ENCODE results near the gene CTNNA3.

Gene CTNNA3

GRCh38 chr10:66842371-66842770 is 853.6 kb downstream of the CTNNA3 start:
- no peaks in the 10 kb centered on the region for H3K9me3 ChIP-seq (ENCODE audit: control insufficient read depth in 1 of 2, low read length in 2 of 2)
- H3K4me1 ChIP-seq (ENCODE audit: control insufficient read depth in 1 of 2, insufficient read depth in 2 of 2, low read length in 2 of 2) = no peaks in the 10 kb centered on the region
- H3K27ac ChIP-seq (ENCODE audit: low read length) = no peak overlapping the region
- H3K4me3 ChIP-seq (ENCODE audit: low read depth in 1 of 2, low read length in 2 of 2) = no peak overlapping the region
- no peaks in the 10 kb centered on the region for H3K36me3 ChIP-seq (ENCODE audit: control insufficient read depth in 1 of 2, insufficient read depth in 2 of 2, low read length in 2 of 2)
- H3K27me3 ChIP-seq (ENCODE audit: low read depth, low read length) = no peaks in the 10 kb centered on the region

- H3K27me3 ChIP-seq (ENCODE audit: low read depth, low read length) = no peaks in the 10 kb centered on the region
- no peaks in the 10 kb centered on the region for H3K4me1 ChIP-seq (ENCODE audit: control insufficient read depth in 1 of 2, insufficient read depth in 2 of 2, low read length in 2 of 2)
- H3K27ac ChIP-seq (ENCODE audit: low read length) = no peak overlapping the region
- H3K36me3 ChIP-seq (ENCODE audit: control insufficient read depth in 1 of 2, insufficient read depth in 2 of 2, low read length in 2 of 2) = no peaks in the 10 kb centered on the region
- H3K4me3 ChIP-seq (ENCODE audit: low read depth in 1 of 2, low read length in 2 of 2) = no peak overlapping the region
- H3K9me3 ChIP-seq (ENCODE audit: control insufficient read depth in 1 of 2, low read length in 2 of 2) = no peaks in the 10 kb centered on the region
Observed at GRCh38 chr10:66838656-66839055, 857.3 kb downstream of the CTNNA3 start.

GRCh38 chr10:66837990-66838389 is 858.0 kb downstream of the CTNNA3 start:
- Histone ChIP-seq H3K4me1 (ENCODE audit: control insufficient read depth in 1 of 2, insufficient read depth in 2 of 2, low read length in 2 of 2) (no peaks in the 10 kb centered on the region), H3K9me3 (ENCODE audit: control insufficient read depth in 1 of 2, low read length in 2 of 2) (no peaks in the 10 kb centered on the region), H3K4me3 (ENCODE audit: low read depth in 1 of 2, low read length in 2 of 2) (no peak overlapping the region), H3K27ac (ENCODE audit: low read length) (no peak overlapping the region), H3K27me3 (ENCODE audit: low read depth, low read length) (no peaks in the 10 kb centered on the region), H3K36me3 (ENCODE audit: control insufficient read depth in 1 of 2, insufficient read depth in 2 of 2, low read length in 2 of 2) (no peaks in the 10 kb centered on the region)

- Histone ChIP-seq H3K4me1 (ENCODE audit: control insufficient read depth in 1 of 2, insufficient read depth in 2 of 2, low read length in 2 of 2) (no peaks in the 10 kb centered on the region), H3K9me3 (ENCODE audit: control insufficient read depth in 1 of 2, low read length in 2 of 2) (no peaks in the 10 kb centered on the region), H3K36me3 (ENCODE audit: control insufficient read depth in 1 of 2, insufficient read depth in 2 of 2, low read length in 2 of 2) (no peaks in the 10 kb centered on the region), H3K27me3 (ENCODE audit: low read depth, low read length) (no peaks in the 10 kb centered on the region), H3K4me3 (ENCODE audit: low read depth in 1 of 2, low read length in 2 of 2) (no peak overlapping the region), H3K27ac (ENCODE audit: low read length) (no peak overlapping the region)
Observed at GRCh38 chr10:66837335-66837734, 858.7 kb downstream of the CTNNA3 start.

GRCh38 chr10:66836771-66837170 is 859.2 kb downstream of the CTNNA3 start:
- Histone ChIP-seq H3K27me3 (ENCODE audit: low read depth, low read length) (no peaks in the 10 kb centered on the region), H3K4me1 (ENCODE audit: control insufficient read depth in 1 of 2, insufficient read depth in 2 of 2, low read length in 2 of 2) (no peaks in the 10 kb centered on the region), H3K36me3 (ENCODE audit: control insufficient read depth in 1 of 2, insufficient read depth in 2 of 2, low read length in 2 of 2) (no peaks in the 10 kb centered on the region), H3K27ac (ENCODE audit: low read length) (no peak overlapping the region), H3K9me3 (ENCODE audit: control insufficient read depth in 1 of 2, low read length in 2 of 2) (no peaks in the 10 kb centered on the region), H3K4me3 (ENCODE audit: low read depth in 1 of 2, low read length in 2 of 2) (no peak overlapping the region)

GRCh38 chr10:66836057-66836456 is 859.9 kb downstream of the CTNNA3 start:
- Histone ChIP-seq H3K9me3 (ENCODE audit: control insufficient read depth in 1 of 2, low read length in 2 of 2) (no peaks in the 10 kb centered on the region), H3K27me3 (ENCODE audit: low read depth, low read length) (no peaks in the 10 kb centered on the region), H3K36me3 (ENCODE audit: control insufficient read depth in 1 of 2, insufficient read depth in 2 of 2, low read length in 2 of 2) (no peaks in the 10 kb centered on the region), H3K4me1 (ENCODE audit: control insufficient read depth in 1 of 2, insufficient read depth in 2 of 2, low read length in 2 of 2) (no peaks in the 10 kb centered on the region), H3K4me3 (ENCODE audit: low read depth in 1 of 2, low read length in 2 of 2) (no peak overlapping the region), H3K27ac (ENCODE audit: low read length) (no peak overlapping the region)

GRCh38 chr10:66835400-66835799 is 860.6 kb downstream of the CTNNA3 start:
- H3K9me3 ChIP-seq (ENCODE audit: control insufficient read depth in 1 of 2, low read length in 2 of 2) = no peaks in the 10 kb centered on the region

GRCh38 chr10:66834802-66835201 is 861.2 kb downstream of the CTNNA3 start:
- no peaks in the 10 kb centered on the region for H3K36me3 ChIP-seq (ENCODE audit: control insufficient read depth in 1 of 2, insufficient read depth in 2 of 2, low read length in 2 of 2)
- H3K27ac ChIP-seq (ENCODE audit: low read length) = no peak overlapping the region
- H3K4me3 ChIP-seq (ENCODE audit: low read depth in 1 of 2, low read length in 2 of 2) = no peak overlapping the region
- H3K9me3 ChIP-seq (ENCODE audit: control insufficient read depth in 1 of 2, low read length in 2 of 2) = no peaks in the 10 kb centered on the region
- H3K27me3 ChIP-seq (ENCODE audit: low read depth, low read length) = no peaks in the 10 kb centered on the region
- no peaks in the 10 kb centered on the region for H3K4me1 ChIP-seq (ENCODE audit: control insufficient read depth in 1 of 2, insufficient read depth in 2 of 2, low read length in 2 of 2)

More at GRCh38 chr10:66835400-66835799, 860.6 kb downstream of the CTNNA3 start:
- Histone ChIP-seq H3K4me1 (ENCODE audit: control insufficient read depth in 1 of 2, insufficient read depth in 2 of 2, low read length in 2 of 2) (no peaks in the 10 kb centered on the region), H3K36me3 (ENCODE audit: control insufficient read depth in 1 of 2, insufficient read depth in 2 of 2, low read length in 2 of 2) (no peaks in the 10 kb centered on the region), H3K4me3 (ENCODE audit: low read depth in 1 of 2, low read length in 2 of 2) (no peak overlapping the region), H3K27ac (ENCODE audit: low read length) (no peak overlapping the region), H3K27me3 (ENCODE audit: low read depth, low read length) (no peaks in the 10 kb centered on the region)

- Histone ChIP-seq H3K27me3 (ENCODE audit: low read depth, low read length) (no peaks in the 10 kb centered on the region), H3K36me3 (ENCODE audit: control insufficient read depth in 1 of 2, insufficient read depth in 2 of 2, low read length in 2 of 2) (no peaks in the 10 kb centered on the region), H3K27ac (ENCODE audit: low read length) (no peak overlapping the region), H3K4me1 (ENCODE audit: control insufficient read depth in 1 of 2, insufficient read depth in 2 of 2, low read length in 2 of 2) (no peaks in the 10 kb centered on the region), H3K9me3 (ENCODE audit: control insufficient read depth in 1 of 2, low read length in 2 of 2) (no peaks in the 10 kb centered on the region), H3K4me3 (ENCODE audit: low read depth in 1 of 2, low read length in 2 of 2) (no peak overlapping the region)
Observed at GRCh38 chr10:66833861-66834260, 862.1 kb downstream of the CTNNA3 start.

GRCh38 chr10:66832781-66833422 is 863.1 kb downstream of the CTNNA3 start:
- H3K27ac ChIP-seq (ENCODE audit: low read length) = no peak overlapping the region
- H3K9me3 ChIP-seq (ENCODE audit: control insufficient read depth in 1 of 2, low read length in 2 of 2) = no peaks in the 10 kb centered on the region
- H3K36me3 ChIP-seq (ENCODE audit: control insufficient read depth in 1 of 2, insufficient read depth in 2 of 2, low read length in 2 of 2) = no peaks in the 10 kb centered on the region
- no peaks in the 10 kb centered on the region for H3K4me1 ChIP-seq (ENCODE audit: control insufficient read depth in 1 of 2, insufficient read depth in 2 of 2, low read length in 2 of 2)
- no peaks in the 10 kb centered on the region for H3K27me3 ChIP-seq (ENCODE audit: low read depth, low read length)
- no peak overlapping the region for H3K4me3 ChIP-seq (ENCODE audit: low read depth in 1 of 2, low read length in 2 of 2)

GRCh38 chr10:66828957-66829356 is 867.0 kb downstream of the CTNNA3 start:
- H3K27ac ChIP-seq (ENCODE audit: low read length) = no peak overlapping the region
- no peaks in the 10 kb centered on the region for H3K36me3 ChIP-seq (ENCODE audit: control insufficient read depth in 1 of 2, insufficient read depth in 2 of 2, low read length in 2 of 2)
- H3K27me3 ChIP-seq (ENCODE audit: low read depth, low read length) = no peaks in the 10 kb centered on the region
- H3K4me3 ChIP-seq (ENCODE audit: low read depth in 1 of 2, low read length in 2 of 2) = no peak overlapping the region
- no peaks in the 10 kb centered on the region for H3K9me3 ChIP-seq (ENCODE audit: control insufficient read depth in 1 of 2, low read length in 2 of 2)
- no peaks in the 10 kb centered on the region for H3K4me1 ChIP-seq (ENCODE audit: control insufficient read depth in 1 of 2, insufficient read depth in 2 of 2, low read length in 2 of 2)

GRCh38 chr10:66827353-66827752 is 868.6 kb downstream of the CTNNA3 start:
- H3K27me3 ChIP-seq (ENCODE audit: low read depth, low read length) = no peaks in the 10 kb centered on the region
- H3K4me3 ChIP-seq (ENCODE audit: low read depth in 1 of 2, low read length in 2 of 2) = no peak overlapping the region
- H3K9me3 ChIP-seq (ENCODE audit: control insufficient read depth in 1 of 2, low read length in 2 of 2) = no peaks in the 10 kb centered on the region
- H3K27ac ChIP-seq (ENCODE audit: low read length) = no peak overlapping the region
- no peaks in the 10 kb centered on the region for H3K4me1 ChIP-seq (ENCODE audit: control insufficient read depth in 1 of 2, insufficient read depth in 2 of 2, low read length in 2 of 2)
- no peaks in the 10 kb centered on the region for H3K36me3 ChIP-seq (ENCODE audit: control insufficient read depth in 1 of 2, insufficient read depth in 2 of 2, low read length in 2 of 2)

Data from muscle layer of duodenum (tissue), 2 donors.